Testis (tissue), 2 donors: ENCODE results near the gene SAMM50.

Experiments
- CTCF ChIP-seq, 3 experiments: fragments of 450-650 bp in 2 of 3; fragments of 200-600 bp in 1 of 3; sonication (generic) in 1 of 3; IDR thresholded peaks; one replicate each; pipeline ENCODE4 v1.5.1; 2016 to 2019; ENCODE audit warnings: antibody characterized with exemption in 3 of 3, mild to moderate bottlenecking in 2 of 3, moderate library complexity in 1 of 3
- POLR2A ChIP-seq: fragments of 450-650 bp; IDR thresholded peaks from one replicate; pipeline ENCODE4 v1.6.1; 2017; ENCODE audit warnings: antibody characterized with exemption, mild to moderate bottlenecking, moderate library complexity

DNA sequence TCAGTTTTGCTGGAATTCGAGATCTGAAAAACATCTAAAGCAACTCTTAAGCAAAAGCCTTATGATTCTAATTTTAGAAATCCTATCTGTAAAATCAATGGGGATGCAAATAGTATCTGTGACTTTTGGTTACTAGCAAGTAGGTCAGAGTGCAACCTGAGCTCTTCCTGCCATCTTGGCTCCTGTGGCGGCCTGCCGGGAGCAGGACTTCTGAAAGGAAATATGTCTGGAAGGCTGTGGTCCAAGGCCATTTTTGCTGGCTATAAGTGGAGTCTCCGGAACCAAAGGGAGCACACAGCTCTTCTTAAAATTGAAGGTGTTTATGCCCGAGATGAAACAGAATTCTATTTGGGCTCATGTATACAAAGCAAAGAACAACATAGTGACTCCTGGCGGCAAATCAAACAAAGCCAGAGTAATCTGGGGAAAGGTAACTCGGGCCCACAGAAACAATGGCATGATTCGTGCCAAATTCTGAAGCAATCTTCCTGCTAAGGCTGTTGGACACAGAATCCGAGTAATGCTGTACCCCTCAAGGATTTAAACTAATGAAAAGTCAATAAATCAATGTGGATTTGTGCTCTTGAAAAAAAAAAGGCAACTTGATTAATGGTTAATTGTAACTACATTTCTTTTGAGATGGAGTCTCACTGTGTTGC, 1.7 kb downstream of the SAMM50 start:
- no peak for TF ChIP-seq CTCF (IDR thresholded peaks at IDR 0.05)
- TF ChIP-seq POLR2A, result no peak
